ENCODE data around the gene MED14. TPM values are rescaled to one million over a fixed set of nuclear protein-coding genes. Genes with fewer than 3 reads are reported as not detected.
"Not testable (repeated sequence)": the region's sequence is repeated elsewhere in the genome, so short reads cannot be mapped to it uniquely, and the experiment has no call there.

Gene MED14
- total RNA-seq, 2 experiments from 2014 or later = 44.9 to 47.7 TPM

DNA sequence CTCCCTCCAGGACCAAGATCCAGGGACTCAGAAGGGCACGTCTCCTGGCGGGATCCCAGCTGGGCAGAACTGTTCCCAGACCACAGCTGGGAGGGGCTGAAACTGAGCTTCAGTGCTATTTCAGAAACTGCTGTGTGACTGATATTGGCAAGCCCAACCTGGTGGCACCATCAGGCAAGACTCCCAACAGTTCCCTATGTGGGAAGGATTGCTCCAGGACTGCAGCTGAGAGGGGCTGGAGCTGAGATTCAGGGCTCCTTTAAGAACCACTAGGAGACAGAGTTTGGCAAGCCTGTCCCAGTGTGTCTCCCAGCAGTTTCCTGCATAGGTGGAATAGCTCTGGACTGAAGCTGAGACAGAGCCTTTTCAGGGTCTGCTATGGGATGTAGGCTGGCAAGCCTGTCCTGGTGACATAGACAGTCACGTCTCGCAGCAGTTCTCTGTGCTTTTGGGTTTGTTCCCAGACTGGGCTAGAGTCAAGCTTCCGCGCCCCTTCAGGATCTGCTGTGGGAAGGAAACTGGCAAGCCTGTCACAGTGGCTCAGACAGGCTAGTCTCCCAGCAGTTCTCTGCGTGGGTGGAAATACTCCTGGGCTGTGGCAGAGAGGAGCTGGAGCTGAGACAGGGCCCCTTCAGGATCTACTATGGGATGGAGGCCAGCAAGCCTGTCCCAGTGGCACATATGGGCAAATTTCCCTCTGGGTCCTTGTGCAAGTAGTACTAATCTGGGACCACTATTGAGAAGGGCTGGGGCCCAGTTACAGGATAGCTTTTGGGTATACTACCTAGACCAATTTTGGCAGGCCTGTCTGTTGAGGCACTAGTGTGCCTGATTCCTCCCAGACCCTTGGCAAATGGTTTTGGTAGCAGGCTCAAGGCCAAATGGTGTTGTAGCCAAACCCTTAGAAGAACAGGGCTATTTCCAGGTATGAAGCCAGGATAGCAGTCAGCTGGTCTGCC is 20.2 kb upstream of the MED14 start:
- Mint-ChIP-seq H3K27ac (no peak overlapping the region), H3K27me3 (no peaks in the 10 kb centered on the region), H3K4me3 (no peak overlapping the region), H3K4me1 (peaks cover 2% of the 10 kb centered on the region), H3K36me3 (peaks cover 3% of the 10 kb centered on the region), H3K9me3 (ENCODE audit: low read depth) (peaks cover 4% of the 10 kb centered on the region)
- DNase-seq (no peak), ATAC-seq (no peak)
- CTCF ChIA-PET = no interaction called here

DNA sequence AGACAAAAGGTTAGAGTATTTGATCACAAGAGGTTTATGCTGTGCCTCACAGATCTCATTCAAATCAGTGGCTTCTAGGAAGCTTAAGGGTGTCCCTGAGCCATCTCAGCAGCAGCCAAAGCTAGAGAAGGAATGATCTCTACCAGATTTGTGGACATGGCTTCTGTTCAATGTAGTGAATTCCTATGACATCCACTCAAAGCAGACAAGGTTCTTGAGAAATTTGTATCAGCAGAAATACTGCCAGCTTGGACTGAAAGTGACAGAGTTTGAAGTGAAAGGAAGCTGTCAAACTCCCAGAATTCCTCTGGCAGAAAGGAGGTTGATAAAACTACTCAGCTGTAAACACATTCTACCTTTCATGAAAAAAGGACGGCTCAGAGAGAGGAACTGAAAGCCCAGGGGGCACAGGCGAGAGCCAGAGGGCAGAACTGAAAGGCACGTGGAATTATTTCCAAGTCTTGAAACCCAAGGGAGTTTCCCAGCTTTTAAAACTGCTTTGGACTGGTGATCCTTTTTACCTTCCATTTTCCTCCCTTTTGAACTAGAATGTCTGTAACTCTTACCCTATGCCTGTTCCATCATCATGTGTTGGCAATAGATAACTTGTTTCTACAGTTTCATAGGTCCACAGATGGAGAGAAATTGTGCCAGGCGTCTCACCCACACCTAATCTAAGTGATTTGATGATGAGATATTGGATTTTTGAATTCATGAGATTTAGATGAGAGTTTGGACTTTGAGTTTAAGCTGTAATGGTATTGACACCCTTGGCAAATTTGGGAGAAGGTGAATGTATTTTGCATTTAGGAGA is 14.5 kb upstream of the MED14 start:
- H3K4me1 Mint-ChIP-seq = peaks cover 12% of the 10 kb centered on the region
- ATAC-seq = no peak
- peaks cover 3% of the 10 kb centered on the region for H3K36me3 Mint-ChIP-seq
- no peak for DNase-seq
- CTCF ChIA-PET = interaction anchor here (1.2 kb wide), 1 partner anchor 98 kb away, joined by 3 read pairs; no protein-coding TSS in a partner anchor
- H3K4me3 Mint-ChIP-seq = no peak overlapping the region
- H3K9me3 Mint-ChIP-seq (ENCODE audit: low read depth) = peaks cover 6% of the 10 kb centered on the region
- no peaks in the 10 kb centered on the region for H3K27me3 Mint-ChIP-seq
- no peak overlapping the region for H3K27ac Mint-ChIP-seq

DNA sequence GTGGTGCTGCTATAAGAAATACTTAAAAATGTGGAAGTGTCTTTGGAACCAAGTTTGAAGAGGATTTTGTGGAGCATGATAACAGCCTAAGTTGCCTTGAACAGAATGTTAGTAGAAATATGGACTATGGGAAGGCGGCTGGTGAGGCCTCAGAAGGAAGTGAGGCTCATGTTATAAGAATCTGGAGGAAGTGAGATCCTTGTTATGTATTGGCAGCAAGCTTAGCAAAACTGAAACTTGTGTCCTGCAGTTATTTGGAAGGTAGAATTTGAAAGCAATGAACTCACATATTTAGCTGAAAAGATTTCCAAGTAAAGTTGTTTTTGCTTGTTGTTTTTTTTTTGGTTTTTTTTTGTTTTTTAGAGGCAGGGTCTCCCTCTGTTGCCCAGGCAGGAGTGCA is 13.6 kb upstream of the MED14 start:
- ATAC-seq = no peak
- no peaks in the 10 kb centered on the region for H3K27me3 Mint-ChIP-seq

DNA sequence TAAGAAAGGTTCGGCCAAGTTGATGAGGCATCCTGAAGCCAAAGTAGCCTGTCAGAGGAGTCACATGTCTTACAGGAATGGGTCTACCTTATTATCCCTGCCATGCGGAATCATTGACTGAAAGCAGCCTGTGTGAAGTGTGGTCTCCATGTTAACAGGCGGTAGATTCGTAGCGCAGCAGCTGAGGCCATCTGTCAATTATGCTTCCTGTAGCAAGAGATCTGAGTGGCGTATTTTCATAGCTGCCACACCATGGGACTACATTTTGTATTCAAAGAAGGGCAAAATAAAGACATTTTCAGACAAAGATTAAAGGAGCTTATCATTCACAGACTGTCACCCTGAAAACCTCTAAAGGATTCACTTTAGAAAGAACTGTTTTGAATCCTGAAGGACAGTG is 11.2 kb upstream of the MED14 start:
- ATAC-seq (no peak), DNase-seq (no peak)
- Mint-ChIP-seq H3K36me3 (peaks cover 2% of the 10 kb centered on the region), H3K9me3 (ENCODE audit: low read depth) (peaks cover 3% of the 10 kb centered on the region), H3K27ac (no peak overlapping the region), H3K4me3 (no peak overlapping the region), H3K27me3 (no peaks in the 10 kb centered on the region), H3K4me1 (peaks cover 12% of the 10 kb centered on the region)
- CTCF ChIA-PET = no interaction called here

More for the DNA sequence above, 13.6 kb upstream of the MED14 start:
- Mint-ChIP-seq H3K4me3 (no peak overlapping the region), H3K9me3 (ENCODE audit: low read depth) (peaks cover 6% of the 10 kb centered on the region), H3K36me3 (peaks cover 3% of the 10 kb centered on the region), H3K27ac (no peak overlapping the region), H3K4me1 (peaks cover 12% of the 10 kb centered on the region)
- DNase-seq = no peak
- CTCF ChIA-PET = interaction anchor here (1.2 kb wide), 1 partner anchor 97 kb away, joined by 3 read pairs; no protein-coding TSS in a partner anchor

DNA sequence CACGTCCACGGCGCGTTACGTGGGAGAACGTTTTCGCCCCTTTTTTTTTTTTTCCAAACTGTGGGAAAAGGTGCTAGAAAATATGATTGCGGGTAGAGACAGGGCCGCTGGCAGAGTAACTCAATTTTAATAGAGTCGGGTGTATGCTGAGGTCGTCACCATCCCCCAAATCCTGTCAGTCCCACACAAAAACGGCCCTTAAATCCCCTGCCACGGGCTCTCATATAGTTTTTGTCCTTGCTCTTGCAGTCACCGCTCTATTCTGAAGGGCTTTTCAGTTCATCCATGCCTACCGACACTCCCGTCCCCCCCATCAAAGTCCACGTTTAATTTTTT is 796 bp upstream of the MED14 start:
- peak; percentile 40 for DNase-seq
- CTCF ChIA-PET = interaction anchor here (0.8 to 1.3 kb wide), 2 partner anchors 85 to 379 kb away, joined by 3 read pairs; no protein-coding TSS in a partner anchor
- ATAC-seq = no peak
- H3K9me3 Mint-ChIP-seq (ENCODE audit: low read depth) = no peaks in the 10 kb centered on the region
- H3K4me3 Mint-ChIP-seq = peak overlapping the region; percentile 81
- H3K27me3 Mint-ChIP-seq = no peaks in the 10 kb centered on the region
- H3K4me1 Mint-ChIP-seq = peaks cover 37% of the 10 kb centered on the region
- peak overlapping the region; percentile 95 for H3K27ac Mint-ChIP-seq
- H3K36me3 Mint-ChIP-seq = peaks cover 8% of the 10 kb centered on the region

DNA sequence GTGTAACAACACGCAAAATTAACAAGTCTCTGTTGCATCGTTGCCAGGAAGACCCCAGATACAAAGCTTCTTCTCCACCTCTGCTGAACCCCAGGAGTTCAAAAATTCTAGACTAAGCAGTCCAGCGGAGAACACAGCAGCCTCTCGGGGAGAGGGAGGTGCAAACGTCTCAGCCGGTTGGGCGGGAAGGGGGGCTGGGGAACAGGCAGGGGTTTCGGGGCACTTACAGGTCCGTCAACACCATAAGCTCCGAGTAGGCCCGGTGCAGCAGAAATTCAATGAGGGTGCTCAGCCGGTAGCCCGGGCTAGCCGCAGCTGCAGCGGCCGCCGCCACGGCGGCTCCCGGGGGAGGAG is 394 bp downstream of the MED14 start:
- H3K9me3 Mint-ChIP-seq (ENCODE audit: low read depth) = no peaks in the 10 kb centered on the region
- peak overlapping the region; percentile 84 for H3K4me3 Mint-ChIP-seq
- peak overlapping the region; percentile 87 for H3K27ac Mint-ChIP-seq
- ATAC-seq = no peak
- H3K36me3 Mint-ChIP-seq = peaks cover 10% of the 10 kb centered on the region
- CTCF ChIA-PET = interaction anchor here (1.3 kb wide), 2 partner anchors 83 to 381 kb away, joined by 3 to 4 read pairs; no protein-coding TSS in a partner anchor
- no peaks in the 10 kb centered on the region for H3K27me3 Mint-ChIP-seq
- peaks cover 48% of the 10 kb centered on the region for H3K4me1 Mint-ChIP-seq
- peak; percentile 56 for DNase-seq

DNA sequence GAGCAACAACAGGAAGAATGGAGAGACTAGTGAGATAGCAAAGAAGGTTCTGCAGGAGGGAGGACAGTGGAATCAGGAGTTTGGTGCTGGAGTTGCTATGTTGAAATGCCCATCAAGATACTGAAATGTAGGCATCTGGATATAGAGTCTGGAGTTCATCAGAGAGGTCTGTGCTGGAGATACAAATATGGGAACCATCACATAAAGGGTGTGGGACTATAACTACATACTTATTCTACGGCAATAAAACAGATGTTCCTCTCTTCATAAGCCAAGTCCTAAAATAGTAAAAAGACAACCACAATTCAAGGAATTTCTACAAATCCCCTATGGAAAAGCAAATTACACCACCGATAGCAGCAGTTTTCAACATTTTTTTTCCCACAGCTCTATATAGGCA is 1.6 kb downstream of the MED14 start:
- H3K4me3 Mint-ChIP-seq = peak overlapping the region; percentile 84
- no peak for DNase-seq
- CTCF ChIA-PET = no interaction called here
- peaks cover 45% of the 10 kb centered on the region for H3K4me1 Mint-ChIP-seq
- peak overlapping the region; percentile 5 for H3K27ac Mint-ChIP-seq
- H3K36me3 Mint-ChIP-seq = peaks cover 15% of the 10 kb centered on the region
- H3K27me3 Mint-ChIP-seq = no peaks in the 10 kb centered on the region
- ATAC-seq = no peak
- H3K9me3 Mint-ChIP-seq (ENCODE audit: low read depth) = no peaks in the 10 kb centered on the region

DNA sequence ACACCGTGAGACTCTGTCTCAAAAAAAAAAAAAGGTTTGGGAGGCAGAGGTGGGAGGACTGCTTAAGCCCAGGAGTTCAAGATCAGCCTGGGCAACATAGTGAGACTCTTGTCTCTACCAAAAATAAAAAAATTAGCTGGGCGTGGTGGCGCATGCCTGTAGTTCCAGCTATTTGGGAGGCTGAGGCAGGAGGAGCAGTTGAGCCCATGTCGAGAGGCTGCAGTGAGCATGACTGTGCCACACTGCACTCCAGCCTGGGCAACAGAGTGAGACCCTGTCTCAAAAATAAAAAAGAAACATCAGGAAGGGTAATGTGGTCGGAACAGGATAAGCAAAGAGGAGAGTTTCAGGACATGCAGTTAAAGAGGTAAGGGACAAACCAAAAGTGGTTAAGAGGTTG is 2.8 kb downstream of the MED14 start:
- H3K4me3 Mint-ChIP-seq; ATAC-seq; H3K9me3 Mint-ChIP-seq (ENCODE audit: low read depth); H3K27me3 Mint-ChIP-seq; H3K27ac Mint-ChIP-seq; DNase-seq; CTCF ChIA-PET: not testable (repeated sequence)
- peaks cover 48% of the 10 kb centered on the region for H3K4me1 Mint-ChIP-seq
- H3K36me3 Mint-ChIP-seq = peaks cover 23% of the 10 kb centered on the region

DNA sequence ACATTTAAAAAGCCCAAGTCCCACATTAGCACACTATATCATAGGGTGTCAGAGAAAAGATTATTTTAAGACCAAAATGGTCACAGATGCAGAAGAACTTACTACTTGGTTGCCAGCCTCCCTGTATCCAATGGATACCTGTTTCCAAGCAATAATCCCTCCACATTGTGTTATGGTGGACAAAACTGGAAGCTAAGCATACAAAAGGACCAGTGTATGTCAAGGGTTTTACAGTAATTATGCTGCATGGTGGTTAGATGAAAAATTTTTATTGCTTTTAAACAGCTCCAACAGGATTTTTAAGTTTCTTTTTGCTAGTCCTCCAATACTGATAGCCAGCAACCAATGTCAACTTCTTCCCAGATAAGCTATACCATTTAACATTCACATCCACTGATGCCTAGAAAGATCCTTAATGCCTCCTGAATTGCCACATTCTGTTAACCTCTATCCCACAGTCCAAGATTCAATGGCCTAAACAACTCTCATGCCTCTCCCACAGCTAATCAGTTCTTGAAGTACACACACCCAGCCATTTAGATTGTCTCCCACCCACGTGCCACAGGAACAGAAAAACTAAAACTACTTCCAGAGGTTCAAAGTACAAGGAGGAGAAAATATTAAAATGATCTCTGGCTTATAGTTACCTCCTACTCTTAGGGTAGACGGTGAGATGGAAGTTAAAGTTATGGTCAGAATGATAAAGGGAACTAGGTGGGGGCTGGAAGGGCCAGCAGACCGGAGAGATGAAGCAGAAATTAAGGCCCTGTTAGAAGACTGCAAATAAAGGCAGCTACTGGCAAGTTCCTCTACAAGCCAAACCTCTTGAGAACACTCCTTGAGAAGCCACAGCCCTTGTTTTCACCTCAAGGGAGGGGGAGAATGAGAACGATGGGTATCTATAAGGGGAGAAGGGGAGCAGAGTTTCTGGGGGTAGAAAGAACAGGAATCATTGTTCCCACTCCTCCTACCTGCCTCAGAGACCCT is 5.5 kb downstream of the MED14 start:
- Mint-ChIP-seq H3K27me3 (no peaks in the 10 kb centered on the region), H3K36me3 (peaks cover 38% of the 10 kb centered on the region), H3K9me3 (ENCODE audit: low read depth) (no peaks in the 10 kb centered on the region), H3K27ac (peak overlapping the region; percentile 5), H3K4me1 (peaks cover 50% of the 10 kb centered on the region), H3K4me3 (no peak overlapping the region)
- DNase-seq = no peak
- no peak for ATAC-seq
- CTCF ChIA-PET = interaction anchor here (0.7 kb wide), 1 partner anchor 78 kb away, joined by 3 read pairs; no protein-coding TSS in a partner anchor

DNA sequence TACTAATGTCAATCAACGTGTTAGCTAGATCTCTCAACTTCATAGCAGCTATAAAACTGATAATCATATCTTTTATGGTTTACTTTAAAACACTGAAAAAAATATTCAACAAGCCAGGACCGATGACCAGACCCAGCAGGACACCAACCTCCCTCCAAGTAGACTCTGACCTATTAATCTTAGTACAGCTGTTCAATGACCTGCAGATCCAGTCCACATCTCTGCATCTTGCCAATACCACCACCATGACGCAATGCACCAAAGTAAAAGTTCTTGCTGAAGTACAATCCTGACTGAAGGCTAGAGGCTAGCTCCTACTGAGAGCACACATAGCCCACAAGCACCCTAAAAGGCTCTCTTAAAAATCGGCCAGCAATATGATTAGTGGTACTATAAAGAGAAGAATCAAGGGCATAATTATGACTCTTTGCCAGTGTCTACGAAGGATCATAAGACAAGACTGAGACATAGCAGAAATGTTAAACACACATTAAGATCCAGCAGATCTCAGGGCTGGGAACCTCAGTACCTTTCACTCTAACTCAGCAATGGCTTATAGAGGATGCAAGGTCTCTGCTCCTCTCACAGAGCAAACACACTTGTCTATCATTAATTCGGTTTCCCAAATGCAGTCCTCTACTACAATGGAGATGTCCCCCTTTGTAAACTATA is 7.6 kb downstream of the MED14 start:
- DNase-seq (no peak), ATAC-seq (no peak)
- Mint-ChIP-seq H3K9me3 (ENCODE audit: low read depth) (no peaks in the 10 kb centered on the region), H3K4me1 (peaks cover 50% of the 10 kb centered on the region), H3K27ac (peak overlapping the region; percentile 29), H3K4me3 (no peak overlapping the region), H3K27me3 (no peaks in the 10 kb centered on the region), H3K36me3 (peaks cover 46% of the 10 kb centered on the region)
- CTCF ChIA-PET = no interaction called here

DNA sequence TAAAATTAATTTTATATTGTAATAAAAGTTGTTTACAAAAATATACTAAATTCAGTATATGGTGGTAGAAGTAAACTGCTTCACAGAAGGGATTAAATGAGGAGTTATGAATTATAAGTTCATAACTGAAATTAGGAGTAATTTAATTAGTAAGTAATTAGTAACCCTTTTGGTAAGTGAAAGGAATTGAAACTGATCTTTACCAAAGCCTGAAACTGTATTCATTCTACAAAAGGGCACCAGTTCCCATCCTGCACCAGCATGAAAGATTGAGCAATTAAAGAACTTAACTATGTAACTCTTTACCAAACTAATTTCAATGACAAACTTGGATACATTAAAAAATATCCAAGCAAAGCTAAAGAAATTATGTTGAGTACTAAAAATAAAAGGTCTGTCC is 8.2 kb downstream of the MED14 start:
- Mint-ChIP-seq H3K36me3 (peaks cover 51% of the 10 kb centered on the region), H3K4me3 (no peak overlapping the region), H3K27me3 (no peaks in the 10 kb centered on the region), H3K4me1 (peaks cover 51% of the 10 kb centered on the region), H3K27ac (no peak overlapping the region), H3K9me3 (ENCODE audit: low read depth) (no peaks in the 10 kb centered on the region)
- ATAC-seq (no peak), DNase-seq (no peak)
- CTCF ChIA-PET = no interaction called here

DNA sequence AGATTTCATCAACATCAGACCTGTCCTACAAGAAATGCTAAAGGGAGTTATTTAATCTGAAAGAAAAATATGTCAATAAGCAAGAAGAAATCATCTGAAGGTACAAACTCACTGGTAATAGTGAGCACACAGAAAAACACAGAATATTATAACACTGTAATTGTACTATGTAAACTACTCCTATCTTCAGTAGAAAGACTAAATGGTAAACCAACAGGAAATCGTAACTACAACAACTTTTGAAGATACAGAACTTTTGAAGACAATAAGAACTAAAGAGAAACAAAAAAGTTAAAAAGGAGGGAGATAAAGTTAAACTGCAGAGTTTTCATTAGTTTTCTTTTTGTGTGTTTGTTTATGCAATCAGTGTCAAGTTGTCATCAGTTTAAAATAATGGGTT is 12.4 kb downstream of the MED14 start:
- Mint-ChIP-seq H3K4me1 (peaks cover 34% of the 10 kb centered on the region), H3K36me3 (peaks cover 61% of the 10 kb centered on the region), H3K9me3 (ENCODE audit: low read depth) (no peaks in the 10 kb centered on the region), H3K27me3 (no peaks in the 10 kb centered on the region), H3K27ac (peak overlapping the region; percentile 61), H3K4me3 (no peak overlapping the region)
- no peak for DNase-seq
- CTCF ChIA-PET = no interaction called here
- no peak for ATAC-seq

All from activated CD8-positive, alpha-beta memory T cell treated with anti-CD3 and anti-CD28 coated beads, Interleukin-2, amount 10 ng/mL, durations not matched to agents 7 days and 5 days (primary cell).